HG02588 (cell line): ENCODE results near the gene FAM3C.
"Not testable (repeated sequence)": the region's sequence is repeated elsewhere in the genome, so short reads cannot be mapped to it uniquely, and the experiment has no call there.

Source experiments
- ATAC-seq: cut with Tn5 transposase; IDR thresholded peaks from one replicate; pipeline ENCODE4 v1.9.1; 2021; ENCODE audit warnings: mild to moderate bottlenecking, moderate library complexity; ENCODE audit not compliant: unreplicated experiment

FAM3C gene

GRCh38 chr7:121395961-121396757 lies at the start of gene FAM3C:
Gene FAM3C (minus strand): TSS chr7:121396308. CDS start chr7:121382969, 13,339 bp downstream.
- ATAC-seq, result peak; percentile 83

- ATAC-seq, result no peak
These were observed 46.7 kb upstream of the FAM3C start for GRCh38 chr7:121442845-121443244.

- ATAC-seq, result peak; percentile 47
These were observed 44.9 kb upstream of the FAM3C start for GRCh38 chr7:121440857-121441503.

GRCh38 chr7:121438043-121438955 lies 42.2 kb upstream of the FAM3C start:
- ATAC-seq, result not testable (repeated sequence)

GRCh38 chr7:121437470-121437869 lies 41.4 kb upstream of the FAM3C start:
- no peak for ATAC-seq

GRCh38 chr7:121436688-121437087 lies 40.6 kb upstream of the FAM3C start:
- no peak for ATAC-seq

- no peak for ATAC-seq
These were observed 40.0 kb upstream of the FAM3C start for GRCh38 chr7:121436136-121436535.

GRCh38 chr7:121433775-121434174 lies 37.7 kb upstream of the FAM3C start:
- peak; percentile 68 for ATAC-seq

- ATAC-seq, result peak; percentile 65
These were observed 36.4 kb upstream of the FAM3C start for GRCh38 chr7:121432486-121432885.

GRCh38 chr7:121431996-121432395 lies 35.9 kb upstream of the FAM3C start:
- no peak for ATAC-seq

- ATAC-seq, result no peak
These were observed 35.4 kb upstream of the FAM3C start for GRCh38 chr7:121431389-121431995.

GRCh38 chr7:121430558-121430957 lies 34.5 kb upstream of the FAM3C start:
- no peak for ATAC-seq

- no peak for ATAC-seq
These were observed 33.7 kb upstream of the FAM3C start for GRCh38 chr7:121429798-121430197.

GRCh38 chr7:121428855-121429489 lies 32.9 kb upstream of the FAM3C start:
- no peak for ATAC-seq

GRCh38 chr7:121421743-121422142 lies 25.6 kb upstream of the FAM3C start:
- ATAC-seq, result not testable (repeated sequence)

GRCh38 chr7:121420976-121421375 lies 24.9 kb upstream of the FAM3C start:
- no peak for ATAC-seq

- no peak for ATAC-seq
These were observed 23.4 kb upstream of the FAM3C start for GRCh38 chr7:121419201-121420148.

GRCh38 chr7:121416533-121416932 lies 20.4 kb upstream of the FAM3C start:
- ATAC-seq, result no peak

GRCh38 chr7:121414436-121414835 lies 18.3 kb upstream of the FAM3C start:
- ATAC-seq, result no peak
